Mononuclear cell (primary cell): ENCODE results near the gene TMEM212. TPM values are rescaled to one million over a fixed set of nuclear protein-coding genes. Genes with fewer than 3 reads are reported as not detected.
"Not testable (repeated sequence)": the region's sequence is repeated elsewhere in the genome, so short reads cannot be mapped to it uniquely, and the experiment has no call there.

Experiments
- H3K27me3 ChIP-seq: 2 replicates; pipeline ENCODE4 v1.6.0; 2011; ENCODE audit warnings: low read length, control low read depth; ENCODE audit not compliant: insufficient read depth
- H3K4me1 ChIP-seq: 2 replicates; pipeline ENCODE4 v1.5.1; 2011; ENCODE audit warnings: mild to moderate bottlenecking, low read length, control low read depth; ENCODE audit not compliant: insufficient read depth
- H3K4me3 ChIP-seq: 2 replicates; pipeline ENCODE4 v1.5.1; 2011; ENCODE audit warnings: mild to moderate bottlenecking, low read length, moderate library complexity
- H3K9me3 ChIP-seq: 2 replicates; pipeline ENCODE4 v1.5.1; 2011; ENCODE audit warnings: low read depth, mild to moderate bottlenecking, control low read depth, low read length
- total RNA-seq: library from RNA; depleted of rRNA; stranded (reverse); fragments of >200 nt; gene quantifications from one replicate; pipeline ENCODE4 v1.2.3, GENCODE V29; 2012

TMEM212 gene
- total RNA-seq, 1 donor, result not detected

- H3K27me3 ChIP-seq, result no peaks in the 10 kb centered on the region
- H3K4me1 ChIP-seq, result peaks cover 7% of the 10 kb centered on the region
- no peak overlapping the region for H3K4me3 ChIP-seq
These were observed 8.5 kb downstream of the TMEM212 start for GRCh38 chr3:171851660-171852058.

GRCh38 chr3:171854649-171855305 is 11.6 kb downstream of the TMEM212 start:
- Histone ChIP-seq H3K27me3 (no peaks in the 10 kb centered on the region), H3K4me1 (peaks cover 7% of the 10 kb centered on the region), H3K4me3 (no peak overlapping the region), H3K9me3 (peaks cover 22% of the 10 kb centered on the region)

More at GRCh38 chr3:171851660-171852058, 8.5 kb downstream of the TMEM212 start:
- peaks cover 22% of the 10 kb centered on the region for H3K9me3 ChIP-seq

GRCh38 chr3:171858770-171859169 is 15.6 kb downstream of the TMEM212 start:
- not testable (repeated sequence) for H3K4me3 ChIP-seq, H3K4me1 ChIP-seq, H3K27me3 ChIP-seq
- H3K9me3 ChIP-seq, result peaks cover 22% of the 10 kb centered on the region

DNA sequence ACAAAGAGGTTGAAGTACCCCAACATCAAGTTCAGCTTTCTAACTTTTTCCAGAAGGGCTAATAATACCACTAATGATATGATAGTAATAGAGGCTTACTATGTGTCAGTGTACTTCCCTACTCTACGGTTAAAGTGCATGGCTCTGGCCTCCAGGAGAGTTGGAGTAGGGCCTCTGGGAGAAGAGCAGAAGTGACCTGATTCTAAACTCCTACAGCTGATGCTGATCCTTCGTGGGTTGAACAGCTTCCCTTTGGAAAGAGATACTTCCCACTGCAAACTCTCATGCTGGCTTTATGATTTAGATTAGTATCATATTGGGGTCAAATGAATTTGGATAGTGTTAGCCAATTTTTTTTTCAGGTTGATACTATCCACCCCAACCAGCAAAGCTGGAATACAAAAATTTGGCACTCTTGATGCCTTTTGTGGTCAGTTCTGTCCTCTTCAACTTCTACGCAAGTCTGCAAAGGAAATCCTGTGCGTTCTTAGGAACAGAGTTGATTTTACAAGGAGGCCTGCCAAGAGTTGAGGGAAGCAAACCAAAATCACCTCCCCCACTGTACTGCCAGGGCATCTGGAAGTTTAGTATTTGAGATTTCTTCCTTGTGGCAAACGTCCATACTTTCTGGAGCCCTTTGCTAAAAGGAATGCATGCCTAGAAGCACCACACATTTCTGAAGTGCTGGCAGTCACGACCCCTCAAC is 17.8 kb downstream of the TMEM212 start:
- Histone ChIP-seq H3K4me3 (no peak overlapping the region), H3K27me3 (no peaks in the 10 kb centered on the region), H3K9me3 (peaks cover 2% of the 10 kb centered on the region), H3K4me1 (peaks cover 3% of the 10 kb centered on the region)

DNA sequence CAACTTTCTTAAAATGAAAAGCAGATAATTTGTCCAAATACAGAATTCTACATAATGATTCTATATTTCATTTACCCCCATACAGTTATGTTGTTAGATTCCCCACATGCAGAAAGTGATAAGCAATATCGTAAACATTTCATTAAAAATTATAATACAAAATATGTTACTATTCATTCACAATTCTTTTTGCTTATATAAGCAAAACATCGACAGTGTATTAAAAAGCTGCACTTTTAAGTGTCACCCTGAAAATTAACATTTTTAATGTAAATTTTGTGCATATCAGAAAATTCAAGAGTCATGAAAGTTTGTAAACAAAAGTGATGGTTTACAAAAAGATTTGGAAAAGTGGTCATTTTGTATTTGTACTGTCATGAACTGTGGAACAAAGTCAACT is 19.2 kb downstream of the TMEM212 start:
- H3K9me3 ChIP-seq, result no peaks in the 10 kb centered on the region
- no peak overlapping the region for H3K4me3 ChIP-seq
- no peaks in the 10 kb centered on the region for H3K27me3 ChIP-seq
- peaks cover 3% of the 10 kb centered on the region for H3K4me1 ChIP-seq

- no peaks in the 10 kb centered on the region for H3K9me3 ChIP-seq
- peaks cover 3% of the 10 kb centered on the region for H3K4me1 ChIP-seq
- H3K4me3 ChIP-seq, result no peak overlapping the region
- no peaks in the 10 kb centered on the region for H3K27me3 ChIP-seq
These were observed 19.9 kb downstream of the TMEM212 start for GRCh38 chr3:171862993-171863521.

DNA sequence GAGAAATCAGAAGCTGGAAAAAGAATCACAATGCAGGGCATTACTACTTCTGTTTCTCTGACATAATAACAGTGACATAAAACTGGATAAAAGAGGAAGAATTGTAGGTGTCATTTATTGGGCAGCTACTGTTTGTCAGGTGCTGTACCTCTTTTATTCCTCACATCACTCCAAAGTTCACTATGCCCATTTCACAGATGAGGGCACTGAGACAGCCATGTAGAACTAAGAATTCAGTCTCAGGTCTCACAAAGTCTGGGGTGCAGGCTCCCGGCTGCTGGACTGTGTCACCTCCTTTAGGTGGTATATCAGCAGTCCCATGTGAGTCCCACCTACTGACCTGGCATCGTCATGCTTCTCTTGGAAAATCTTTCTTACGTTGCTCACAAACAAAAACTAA is 20.8 kb downstream of the TMEM212 start:
- no peak overlapping the region for H3K4me3 ChIP-seq
- H3K27me3 ChIP-seq, result no peaks in the 10 kb centered on the region
- no peaks in the 10 kb centered on the region for H3K9me3 ChIP-seq
- peaks cover 3% of the 10 kb centered on the region for H3K4me1 ChIP-seq

- Histone ChIP-seq H3K4me1 (peaks cover 3% of the 10 kb centered on the region), H3K27me3 (no peaks in the 10 kb centered on the region), H3K9me3 (no peaks in the 10 kb centered on the region), H3K4me3 (no peak overlapping the region)
These were observed 22.2 kb downstream of the TMEM212 start for GRCh38 chr3:171865191-171865865.

- no peaks in the 10 kb centered on the region for H3K27me3 ChIP-seq
These were observed 24.8 kb downstream of the TMEM212 start for GRCh38 chr3:171867981-171868380.

GRCh38 chr3:171871392-171872274 is 28.5 kb downstream of the TMEM212 start:
- H3K9me3 ChIP-seq, result no peaks in the 10 kb centered on the region
- H3K27me3 ChIP-seq, result no peaks in the 10 kb centered on the region
- no peaks in the 10 kb centered on the region for H3K4me1 ChIP-seq
- no peak overlapping the region for H3K4me3 ChIP-seq

More at GRCh38 chr3:171867981-171868380, 24.8 kb downstream of the TMEM212 start:
- Histone ChIP-seq H3K4me1 (peaks cover 3% of the 10 kb centered on the region), H3K4me3 (no peak overlapping the region), H3K9me3 (no peaks in the 10 kb centered on the region)

GRCh38 chr3:171873580-171873979 is 30.4 kb downstream of the TMEM212 start:
- Histone ChIP-seq H3K9me3 (no peaks in the 10 kb centered on the region), H3K4me3 (no peak overlapping the region)

GRCh38 chr3:171874251-171874681 is 31.1 kb downstream of the TMEM212 start:
- no peaks in the 10 kb centered on the region for H3K4me1 ChIP-seq
- H3K4me3 ChIP-seq, result no peak overlapping the region
- no peaks in the 10 kb centered on the region for H3K9me3 ChIP-seq

More at GRCh38 chr3:171873580-171873979, 30.4 kb downstream of the TMEM212 start:
- no peaks in the 10 kb centered on the region for H3K27me3 ChIP-seq
- no peaks in the 10 kb centered on the region for H3K4me1 ChIP-seq

GRCh38 chr3:171874879-171875278 is 31.7 kb downstream of the TMEM212 start:
- Histone ChIP-seq H3K4me1 (no peaks in the 10 kb centered on the region), H3K4me3 (no peak overlapping the region), H3K9me3 (no peaks in the 10 kb centered on the region), H3K27me3 (no peaks in the 10 kb centered on the region)

More at GRCh38 chr3:171874251-171874681, 31.1 kb downstream of the TMEM212 start:
- no peaks in the 10 kb centered on the region for H3K27me3 ChIP-seq

GRCh38 chr3:171875923-171876412 is 32.8 kb downstream of the TMEM212 start:
- H3K4me3 ChIP-seq, result no peak overlapping the region
- no peaks in the 10 kb centered on the region for H3K9me3 ChIP-seq
- no peaks in the 10 kb centered on the region for H3K27me3 ChIP-seq
- no peaks in the 10 kb centered on the region for H3K4me1 ChIP-seq
